Middle frontal gyrus (tissue), 1 donor: ENCODE data around the gene GPHA2.
A peak's percentile ranks its signal among the peaks of the same experiment; 100 is the strongest.

Experiments
- DNase-seq: peaks from one replicate; pipeline ENCODE4 v3.0.0-alpha.2; 2015; ENCODE audit warnings: low spot score; ENCODE audit errors: extremely low spot score

Gene GPHA2

GRCh38 chr11:64930340-64930739 lies 5.4 kb downstream of the GPHA2 start:
- DNase-seq: no peak

GRCh38 chr11:64929625-64930024 lies 6.1 kb downstream of the GPHA2 start:
- DNase-seq: no peak

- DNase-seq: no peak
Measured at GRCh38 chr11:64928957-64929356, 6.7 kb downstream of the GPHA2 start.

GRCh38 chr11:64926689-64927088 lies 9.0 kb downstream of the GPHA2 start:
- DNase-seq: no peak

GRCh38 chr11:64925536-64926436 lies 9.9 kb downstream of the GPHA2 start:
- DNase-seq: no peak

GRCh38 chr11:64924910-64925284 lies 10.8 kb downstream of the GPHA2 start:
- DNase-seq: no peak

- peak; percentile 90 for DNase-seq
Measured at GRCh38 chr11:64923944-64924909, 11.5 kb downstream of the GPHA2 start, which contains the start of gene PPP2R5B. Gene PPP2R5B (plus strand): TSS chr11:64924689. CDS start chr11:64925735, 1,046 bp downstream.

GRCh38 chr11:64923151-64923661 lies 12.5 kb downstream of the GPHA2 start:
- DNase-seq: no peak

GRCh38 chr11:64921384-64921783 lies 14.3 kb downstream of the GPHA2 start:
- DNase-seq: no peak

GRCh38 chr11:64920124-64920523 lies 15.6 kb downstream of the GPHA2 start:
- DNase-seq: no peak

- DNase-seq: no peak
Measured at GRCh38 chr11:64919627-64920026, 16.1 kb downstream of the GPHA2 start.

- DNase-seq: no peak
Measured at GRCh38 chr11:64918017-64918416, 17.7 kb downstream of the GPHA2 start.

GRCh38 chr11:64917663-64917995 lies 18.1 kb downstream of the GPHA2 start:
- no peak for DNase-seq

- DNase-seq: peak; percentile 96
Measured at GRCh38 chr11:64916775-64917662, 18.7 kb downstream of the GPHA2 start, which contains the start of gene ATG2A. Gene ATG2A (minus strand): TSS chr11:64917209. CDS start chr11:64917135, 74 bp downstream.

GRCh38 chr11:64916040-64916774 lies 19.5 kb downstream of the GPHA2 start:
- DNase-seq: no peak

- no peak for DNase-seq
Measured at GRCh38 chr11:64915376-64915887, 20.3 kb downstream of the GPHA2 start.

- DNase-seq: no peak
Measured at GRCh38 chr11:64914123-64914522, 21.6 kb downstream of the GPHA2 start.

- no peak for DNase-seq
Measured at GRCh38 chr11:64913171-64913727, 22.4 kb downstream of the GPHA2 start.

GRCh38 chr11:64911689-64912088 lies 24.0 kb downstream of the GPHA2 start:
- DNase-seq: no peak
